Measurements from ENCODE around the gene ZSWIM7.
A peak's percentile ranks its signal among the peaks of the same experiment; 100 is the strongest.

The ZSWIM7 gene, protein sequence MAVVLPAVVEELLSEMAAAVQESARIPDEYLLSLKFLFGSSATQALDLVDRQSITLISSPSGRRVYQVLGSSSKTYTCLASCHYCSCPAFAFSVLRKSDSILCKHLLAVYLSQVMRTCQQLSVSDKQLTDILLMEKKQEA

DNA sequence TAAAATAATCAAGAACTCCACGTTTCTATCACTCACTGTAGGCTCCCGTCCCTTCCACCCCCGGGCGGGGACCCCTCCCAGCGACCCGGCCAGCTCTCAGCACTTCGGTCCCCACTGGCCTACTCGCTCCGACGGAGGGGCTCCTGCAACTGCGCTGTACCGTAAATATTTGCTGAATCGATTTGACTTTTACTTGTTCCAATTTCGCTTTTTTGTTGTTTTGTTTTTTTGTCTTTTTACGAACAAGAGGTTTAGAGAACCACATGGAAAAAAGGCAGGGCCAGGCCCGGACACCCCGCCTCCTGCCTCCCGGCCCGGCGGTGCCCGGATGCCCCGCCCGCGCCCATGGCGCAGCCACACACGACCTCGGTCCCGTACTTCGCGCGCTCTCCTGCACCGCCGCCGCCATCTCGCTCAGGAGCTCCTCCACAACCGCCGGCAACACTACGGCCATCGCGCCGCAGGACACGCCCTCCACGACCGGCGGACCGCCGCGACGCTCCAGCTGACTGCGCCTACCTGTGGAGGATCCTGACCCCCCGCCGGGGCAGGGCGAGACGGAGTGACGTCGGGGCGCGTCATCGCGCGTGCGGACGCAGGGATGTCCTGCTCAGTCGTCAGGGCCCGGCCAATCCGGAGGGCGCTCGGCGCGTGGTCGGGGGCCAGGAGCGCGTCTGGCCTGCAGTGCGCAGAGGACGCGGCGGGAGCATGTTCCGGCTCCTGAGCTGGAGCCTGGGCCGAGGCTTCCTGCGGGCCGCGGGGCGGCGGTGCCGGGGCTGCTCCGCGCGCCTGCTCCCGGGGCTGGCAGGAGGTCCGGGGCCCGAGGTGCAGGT, at the start of gene ZSWIM7, which contains the start of gene TTC19:
ZSWIM7 (minus strand) TSS at position 564 of the 833 bp plus-strand sequence; CDS start at position 454, 110 bp downstream.
TTC19 (plus strand) TSS at position 684 of the 833 bp plus-strand sequence; CDS start at position 709, 25 bp downstream.
- Histone ChIP-seq H3K27ac (peak within 1 kb of the TSS; percentile 76 to 97), H3K4me3 (peak within 1 kb of the TSS; percentile 89)
- peak; percentile 97 for DNase-seq (ENCODE audit: low spot score)
- TF ChIP-seq CTCF (IDR thresholded peaks at IDR 0.05) = no peak

- no peak for DNase-seq (ENCODE audit: low spot score)
- Histone ChIP-seq H3K4me3 (no peak overlapping the region), H3K27ac (no peak overlapping the region)
- no peak for TF ChIP-seq CTCF (IDR thresholded peaks at IDR 0.05)
Measured at GRCh38 chr17:16048811-16049449, 49.4 kb upstream of the ZSWIM7 start.

GRCh38 chr17:16046966-16047365, 47.5 kb upstream of the ZSWIM7 start:
- DNase-seq (ENCODE audit: low spot score) = no peak
- no peak overlapping the region for H3K4me3 ChIP-seq
- TF ChIP-seq CTCF (IDR thresholded peaks at IDR 0.05) = no peak
- H3K27ac ChIP-seq = no peak overlapping the region

- Histone ChIP-seq H3K4me3 (no peak overlapping the region), H3K27ac (no peak overlapping the region)
- DNase-seq (ENCODE audit: low spot score) = no peak
- TF ChIP-seq CTCF (IDR thresholded peaks at IDR 0.05) = no peak
Measured at GRCh38 chr17:16044487-16044886, 45.0 kb upstream of the ZSWIM7 start.

DNA sequence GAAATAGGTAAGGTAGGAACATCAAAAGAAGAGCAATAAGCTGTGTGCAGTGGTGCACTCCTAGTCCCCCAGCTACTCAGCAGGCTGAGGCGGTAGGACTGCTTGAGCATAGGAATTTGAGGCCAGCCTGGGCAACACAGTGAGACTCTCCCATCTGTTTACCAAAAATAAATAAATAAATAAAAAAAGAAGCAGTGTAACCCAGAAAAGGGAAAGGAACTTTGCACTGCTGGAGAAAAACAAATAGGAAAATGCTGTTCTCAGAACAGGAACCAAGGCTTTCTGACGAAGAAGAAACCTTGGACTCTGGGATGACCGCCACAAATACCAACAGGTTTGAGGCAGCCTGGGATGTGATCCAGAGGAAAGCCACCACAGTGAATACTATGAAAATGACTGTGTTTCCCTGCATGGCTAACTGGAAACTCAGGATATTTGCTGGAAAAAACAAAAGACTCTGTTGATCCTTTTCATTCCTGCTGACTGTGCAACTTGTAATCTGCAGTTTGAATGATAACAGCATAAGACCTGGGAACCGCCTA, 41.3 kb upstream of the ZSWIM7 start:
- TF ChIP-seq CTCF (IDR thresholded peaks at IDR 0.05) = no peak
- Histone ChIP-seq H3K27ac (no peak overlapping the region), H3K4me3 (no peak overlapping the region)
- no peak for DNase-seq (ENCODE audit: low spot score)

DNA sequence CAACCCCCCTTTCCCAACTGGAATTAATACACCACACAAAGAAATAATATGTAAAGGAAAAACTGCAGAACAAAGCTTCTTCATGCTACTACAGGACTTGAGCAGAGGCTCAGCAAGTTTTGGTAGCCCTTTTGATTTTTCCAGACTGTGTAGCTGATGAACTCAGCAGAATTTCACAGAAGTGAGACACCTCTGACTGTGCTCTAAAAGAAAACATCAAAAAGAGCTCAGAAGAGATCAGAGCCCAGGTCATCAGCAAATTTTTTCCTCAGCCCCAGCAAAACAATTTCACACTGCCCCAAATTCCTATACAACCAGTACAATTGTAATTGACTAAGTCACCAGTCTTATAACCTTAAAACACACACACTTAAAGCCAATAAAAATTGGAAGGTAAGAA, 38.1 kb upstream of the ZSWIM7 start:
- no peak overlapping the region for H3K4me3 ChIP-seq
- no peak for DNase-seq (ENCODE audit: low spot score)
- TF ChIP-seq CTCF (IDR thresholded peaks at IDR 0.05) = no peak
- no peak overlapping the region for H3K27ac ChIP-seq
